Frontal cortex (tissue), 4 donors: ENCODE results near the gene GCK. TPM values are rescaled to one million over a fixed set of nuclear protein-coding genes. Genes with fewer than 3 reads are reported as not detected.

Experiments
- DNase-seq, 2 donors: peaks; one replicate each; pipeline ENCODE4 v3.0.0; 2012; ENCODE audit warnings: low spot score in 2 of 2
- FAIRE-seq: peaks from 2 replicates; lab custom pipeline; 2012; peaks lifted over from hg19 to GRCh38; lab: Jason Lieb, UNC
- total RNA-seq: library from RNA; depleted of rRNA; stranded (reverse); fragments of >200 nt; gene quantifications from one replicate; pipeline ENCODE4 v1.2.3, GENCODE V29; 2014
- donor health status: control.
- donor health status: control.
- donor health status: control.

GCK gene
- total RNA-seq, 1 donor from 2014 or later = 6.5 TPM

GRCh38 chr7:44223362-44224079 lies 34.3 kb upstream of the GCK start:
- no peak for DNase-seq
- FAIRE-seq = no peak

- FAIRE-seq (no peak), DNase-seq (no peak)
These were observed 33.6 kb upstream of the GCK start for GRCh38 chr7:44222776-44223261.

GRCh38 chr7:44222074-44222473 lies 32.8 kb upstream of the GCK start:
- FAIRE-seq (no peak), DNase-seq (no peak)

- no peak for DNase-seq
- FAIRE-seq = no peak
These were observed 32.1 kb upstream of the GCK start for GRCh38 chr7:44221231-44221791.

GRCh38 chr7:44220358-44221112 lies 31.3 kb upstream of the GCK start:
- DNase-seq = no peak
- FAIRE-seq = no peak

GRCh38 chr7:44220046-44220357 lies 30.8 kb upstream of the GCK start:
- no peak for FAIRE-seq
- DNase-seq = no peak

- no peak for DNase-seq
- no peak for FAIRE-seq
These were observed 30.3 kb upstream of the GCK start for GRCh38 chr7:44219371-44220045.

GRCh38 chr7:44218418-44219201 lies 29.4 kb upstream of the GCK start:
- no peak for FAIRE-seq
- DNase-seq = no peak

- FAIRE-seq (no peak), DNase-seq (no peak)
These were observed 28.7 kb upstream of the GCK start for GRCh38 chr7:44217852-44218402.

- DNase-seq (no peak), FAIRE-seq (no peak)
These were observed 28.0 kb upstream of the GCK start for GRCh38 chr7:44217223-44217714.

- DNase-seq (no peak), FAIRE-seq (no peak)
These were observed 27.4 kb upstream of the GCK start for GRCh38 chr7:44216521-44217222.

GRCh38 chr7:44216019-44216418 lies 26.8 kb upstream of the GCK start:
- FAIRE-seq (no peak), DNase-seq (no peak)

GRCh38 chr7:44215531-44215930 lies 26.3 kb upstream of the GCK start:
- FAIRE-seq (no peak), DNase-seq (peak in 1 of 2 donors; percentile 31)

- no peak for DNase-seq
- FAIRE-seq = no peak
These were observed 24.7 kb upstream of the GCK start for GRCh38 chr7:44213877-44214388.

- FAIRE-seq (no peak), DNase-seq (peak in 1 of 2 donors; percentile 9)
These were observed 24.1 kb upstream of the GCK start for GRCh38 chr7:44213206-44213876.

GRCh38 chr7:44212581-44213184 lies 23.4 kb upstream of the GCK start:
- DNase-seq (peak in 1 of 2 donors; percentile 28), FAIRE-seq (no peak)

GRCh38 chr7:44212018-44212417 lies 22.8 kb upstream of the GCK start:
- DNase-seq (peak; percentile 61 to 63), FAIRE-seq (no peak)
